Measurements from ENCODE around the gene POLR3H. TPM values are rescaled to one million over a fixed set of nuclear protein-coding genes. Genes with fewer than 3 reads are reported as not detected.
"Not testable (repeated sequence)": the region's sequence is repeated elsewhere in the genome, so short reads cannot be mapped to it uniquely, and the experiment has no call there.

Gene POLR3H
- total and polyA plus RNA-seq, 5 donors from 2014 or later, result 12.1 to 21.3 (median 15.2) TPM

- Mint-ChIP-seq H3K9me3 (no peaks in the 10 kb centered on the region), H3K27me3 (peaks cover 38% of the 10 kb centered on the region), H3K4me3 (no peak overlapping the region), H3K4me1 (no peaks in the 10 kb centered on the region), H3K27ac (peak overlapping the region in 1 of 3 donors; percentile 56), H3K36me3 (no peaks in the 10 kb centered on the region)
- no peak for ATAC-seq (ENCODE audit: low read depth in 2 of 2)
- Histone ChIP-seq H3K36me3 (ENCODE audit: control insufficient read depth, insufficient read depth, low read length) (no peaks in the 10 kb centered on the region), H3K27ac (ENCODE audit: insufficient read depth, low read length, poor library complexity, severe bottlenecking) (no peak overlapping the region), H3K4me1 (ENCODE audit: control insufficient read depth, insufficient read depth, low read length, poor library complexity, severe bottlenecking) (no peaks in the 10 kb centered on the region), H3K4me3 (ENCODE audit: low read depth, low read length) (no peak overlapping the region), H3K27me3 (ENCODE audit: control insufficient read depth, insufficient read depth, low read length) (no peaks in the 10 kb centered on the region), H3K9me3 (ENCODE audit: control insufficient read depth in 2 of 2, low read length in 2 of 2) (no peaks in the 10 kb centered on the region)
- DNase-seq, result no peak
Measured at GRCh38 chr22:41562461-41562860, 18.2 kb upstream of the POLR3H start.

- H3K4me3 Mint-ChIP-seq, result no peak overlapping the region
- H3K27me3 ChIP-seq (ENCODE audit: control insufficient read depth, insufficient read depth, low read length), result no peaks in the 10 kb centered on the region
Measured at GRCh38 chr22:41561788-41562187, 17.5 kb upstream of the POLR3H start.

GRCh38 chr22:41561335-41561734 lies 17.1 kb upstream of the POLR3H start:
- Histone ChIP-seq H3K27me3 (ENCODE audit: control insufficient read depth, insufficient read depth, low read length) (no peaks in the 10 kb centered on the region), H3K36me3 (ENCODE audit: control insufficient read depth, insufficient read depth, low read length) (no peaks in the 10 kb centered on the region), H3K9me3 (ENCODE audit: control insufficient read depth in 2 of 2, low read length in 2 of 2) (no peaks in the 10 kb centered on the region), H3K4me3 (ENCODE audit: low read depth, low read length) (no peak overlapping the region), H3K4me1 (ENCODE audit: control insufficient read depth, insufficient read depth, low read length, poor library complexity, severe bottlenecking) (no peaks in the 10 kb centered on the region), H3K27ac (ENCODE audit: insufficient read depth, low read length, poor library complexity, severe bottlenecking) (no peak overlapping the region)
- Mint-ChIP-seq H3K4me1 (no peaks in the 10 kb centered on the region), H3K36me3 (no peaks in the 10 kb centered on the region), H3K27me3 (peaks cover 36% of the 10 kb centered on the region), H3K4me3 (no peak overlapping the region), H3K9me3 (no peaks in the 10 kb centered on the region), H3K27ac (no peak overlapping the region)
- ATAC-seq (ENCODE audit: low read depth in 2 of 2) (no peak), DNase-seq (no peak)

More at GRCh38 chr22:41561788-41562187, 17.5 kb upstream of the POLR3H start:
- Mint-ChIP-seq H3K36me3 (no peaks in the 10 kb centered on the region), H3K4me1 (no peaks in the 10 kb centered on the region), H3K27ac (no peak overlapping the region), H3K27me3 (peaks cover 36% of the 10 kb centered on the region), H3K9me3 (no peaks in the 10 kb centered on the region)
- DNase-seq (no peak), ATAC-seq (ENCODE audit: low read depth in 2 of 2) (no peak)
- no peak overlapping the region for H3K4me3 ChIP-seq (ENCODE audit: low read depth, low read length)
- no peaks in the 10 kb centered on the region for H3K4me1 ChIP-seq (ENCODE audit: control insufficient read depth, insufficient read depth, low read length, poor library complexity, severe bottlenecking)
- no peaks in the 10 kb centered on the region for H3K9me3 ChIP-seq (ENCODE audit: control insufficient read depth in 2 of 2, low read length in 2 of 2)
- no peaks in the 10 kb centered on the region for H3K36me3 ChIP-seq (ENCODE audit: control insufficient read depth, insufficient read depth, low read length)
- no peak overlapping the region for H3K27ac ChIP-seq (ENCODE audit: insufficient read depth, low read length, poor library complexity, severe bottlenecking)

DNA sequence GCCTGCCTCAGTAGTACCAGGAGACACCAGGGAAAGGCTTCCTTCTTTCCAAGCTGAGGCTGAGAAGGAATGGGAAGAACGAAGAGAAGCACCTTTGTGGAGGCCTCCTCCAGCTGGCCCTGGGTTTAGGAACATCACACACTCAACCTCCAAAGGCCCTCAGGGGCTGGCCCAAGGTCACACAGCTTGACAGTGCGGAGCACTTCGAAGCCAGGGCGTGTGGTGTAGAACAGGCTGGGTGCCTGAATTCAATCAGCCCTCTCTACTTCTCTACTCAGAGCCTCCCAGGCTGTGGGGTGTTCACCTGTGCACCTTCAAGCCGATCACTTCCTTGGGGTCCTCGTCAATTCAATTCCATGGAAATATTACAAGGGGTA lies 15.8 kb upstream of the POLR3H start:
- H3K27me3 ChIP-seq (ENCODE audit: control insufficient read depth, insufficient read depth, low read length), result no peaks in the 10 kb centered on the region
- no peak overlapping the region for H3K4me3 ChIP-seq (ENCODE audit: low read depth, low read length)
- H3K9me3 ChIP-seq (ENCODE audit: control insufficient read depth in 2 of 2, low read length in 2 of 2), result no peaks in the 10 kb centered on the region
- no peaks in the 10 kb centered on the region for H3K4me1 ChIP-seq (ENCODE audit: control insufficient read depth, insufficient read depth, low read length, poor library complexity, severe bottlenecking)
- Mint-ChIP-seq H3K27me3 (peaks cover 39% of the 10 kb centered on the region), H3K9me3 (peaks cover 0 to 1% (median 0%) of the 10 kb centered on the region in 7 donors), H3K27ac (no peak overlapping the region), H3K4me1 (no peaks in the 10 kb centered on the region), H3K4me3 (no peak overlapping the region), H3K36me3 (no peaks in the 10 kb centered on the region)
- H3K27ac ChIP-seq (ENCODE audit: insufficient read depth, low read length, poor library complexity, severe bottlenecking), result no peak overlapping the region
- ATAC-seq (ENCODE audit: low read depth in 2 of 2) (no peak), DNase-seq (no peak)
- no peaks in the 10 kb centered on the region for H3K36me3 ChIP-seq (ENCODE audit: control insufficient read depth, insufficient read depth, low read length)

DNA sequence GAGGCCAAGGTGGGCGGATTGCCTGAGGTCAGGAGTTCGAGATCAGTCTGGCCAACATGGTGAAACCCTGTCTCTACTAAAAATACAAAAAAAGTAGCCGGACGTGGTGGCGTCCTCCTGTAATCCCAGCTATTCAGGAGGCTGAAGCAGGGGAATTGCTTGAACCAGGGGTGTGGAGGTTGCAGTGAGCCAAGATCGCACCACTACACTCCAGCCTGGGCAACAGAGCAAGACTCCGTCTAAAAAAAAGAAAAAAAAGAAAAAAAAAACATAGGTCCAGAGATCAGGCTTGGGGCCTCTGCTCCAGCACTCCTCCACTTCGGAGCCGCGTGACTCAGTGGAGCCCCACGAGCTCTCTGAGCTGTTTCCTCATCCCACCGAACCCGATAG lies 14.0 kb upstream of the POLR3H start:
- not testable (repeated sequence) for H3K9me3 Mint-ChIP-seq; H3K4me1 ChIP-seq (ENCODE audit: control insufficient read depth, insufficient read depth, low read length, poor library complexity, severe bottlenecking); H3K4me3 ChIP-seq (ENCODE audit: low read depth, low read length); H3K36me3 ChIP-seq (ENCODE audit: control insufficient read depth, insufficient read depth, low read length); ATAC-seq (ENCODE audit: low read depth in 2 of 2); DNase-seq; H3K4me1 Mint-ChIP-seq; H3K4me3 Mint-ChIP-seq; H3K27ac Mint-ChIP-seq; H3K27me3 ChIP-seq (ENCODE audit: control insufficient read depth, insufficient read depth, low read length); H3K27ac ChIP-seq (ENCODE audit: insufficient read depth, low read length, poor library complexity, severe bottlenecking); H3K36me3 Mint-ChIP-seq; H3K9me3 ChIP-seq (ENCODE audit: control insufficient read depth in 2 of 2, low read length in 2 of 2)
- peaks cover 34% of the 10 kb centered on the region for H3K27me3 Mint-ChIP-seq

- Mint-ChIP-seq H3K27ac (peak overlapping the region in 1 of 3 donors; percentile 48), H3K36me3 (no peaks in the 10 kb centered on the region), H3K9me3 (peaks cover 0 to 1% (median 0%) of the 10 kb centered on the region in 7 donors), H3K4me3 (peak overlapping the region in 1 of 4 donors; percentile 38), H3K4me1 (no peaks in the 10 kb centered on the region), H3K27me3 (peaks cover 30% of the 10 kb centered on the region)
- Histone ChIP-seq H3K27ac (ENCODE audit: insufficient read depth, low read length, poor library complexity, severe bottlenecking) (no peak overlapping the region), H3K9me3 (ENCODE audit: control insufficient read depth in 2 of 2, low read length in 2 of 2) (no peaks in the 10 kb centered on the region), H3K27me3 (ENCODE audit: control insufficient read depth, insufficient read depth, low read length) (no peaks in the 10 kb centered on the region), H3K4me3 (ENCODE audit: low read depth, low read length) (no peak overlapping the region), H3K36me3 (ENCODE audit: control insufficient read depth, insufficient read depth, low read length) (no peaks in the 10 kb centered on the region), H3K4me1 (ENCODE audit: control insufficient read depth, insufficient read depth, low read length, poor library complexity, severe bottlenecking) (no peaks in the 10 kb centered on the region)
- ATAC-seq (ENCODE audit: low read depth in 2 of 2) (no peak), DNase-seq (no peak)
Measured at GRCh38 chr22:41557401-41558240, 13.4 kb upstream of the POLR3H start.

DNA sequence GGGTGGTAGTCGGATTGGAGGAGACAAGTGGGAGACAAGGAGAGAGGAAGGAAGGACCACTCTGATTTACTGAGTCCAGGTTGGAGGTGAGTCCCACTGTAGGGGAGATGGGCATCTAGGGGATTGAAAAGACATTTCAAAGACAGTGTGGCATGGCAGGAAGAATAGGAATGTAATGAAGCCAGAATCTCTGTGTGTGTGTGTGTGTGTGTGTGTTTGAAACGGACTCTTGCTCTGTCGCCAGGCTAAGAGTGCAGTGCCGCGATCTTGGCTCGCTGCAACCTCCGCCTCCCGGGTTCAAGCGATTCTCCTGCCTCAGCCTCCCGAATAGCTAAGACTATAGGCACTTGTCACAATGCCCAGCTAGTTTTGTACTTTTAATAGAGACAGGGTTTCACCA lies 12.3 kb upstream of the POLR3H start:
- H3K9me3 ChIP-seq (ENCODE audit: control insufficient read depth in 2 of 2, low read length in 2 of 2), result no peaks in the 10 kb centered on the region
- H3K36me3 Mint-ChIP-seq, result no peaks in the 10 kb centered on the region
- no peaks in the 10 kb centered on the region for H3K27me3 ChIP-seq (ENCODE audit: control insufficient read depth, insufficient read depth, low read length)
- no peak overlapping the region for H3K27ac ChIP-seq (ENCODE audit: insufficient read depth, low read length, poor library complexity, severe bottlenecking)
- no peak overlapping the region for H3K4me3 ChIP-seq (ENCODE audit: low read depth, low read length)
- peaks cover 0 to 1% (median 0%) of the 10 kb centered on the region in 7 donors for H3K9me3 Mint-ChIP-seq
- H3K4me3 Mint-ChIP-seq, result no peak overlapping the region
- no peak for DNase-seq
- H3K4me1 Mint-ChIP-seq, result no peaks in the 10 kb centered on the region
- peak overlapping the region in 1 of 3 donors; percentile 17 for H3K27ac Mint-ChIP-seq
- peaks cover 32% of the 10 kb centered on the region for H3K27me3 Mint-ChIP-seq
- ATAC-seq (ENCODE audit: low read depth in 2 of 2), result no peak
- H3K36me3 ChIP-seq (ENCODE audit: control insufficient read depth, insufficient read depth, low read length), result no peaks in the 10 kb centered on the region
- H3K4me1 ChIP-seq (ENCODE audit: control insufficient read depth, insufficient read depth, low read length, poor library complexity, severe bottlenecking), result no peaks in the 10 kb centered on the region

Measured in CD4-positive, CD25-positive, alpha-beta regulatory T cell (primary cell).